ENCODE results near the gene EIF3A. TPM values are rescaled to one million over a fixed set of nuclear protein-coding genes. Genes with fewer than 3 reads are reported as not detected.
A peak's percentile ranks its signal among the peaks of the same experiment; 100 is the strongest.

Gene EIF3A
- polyA plus RNA-seq, 3 donors = 18.8 to 49.1 (median 24.2) TPM

- WGBS (ENCODE audit: insufficient coverage) = no CpG with 5 or more reads among the region's 4 CpGs
- intact Hi-C loops (cut with micrococcal nuclease) = loop anchor here (5.0 to 10.0 kb wide), 3 partner anchors 38 to 52 kb away; partner anchors contain the start of genes EIF3A (in 1 of the 2) and SFXN4 (in 1 of the 2)
- TF ChIP-seq CTCF (IDR thresholded peaks at IDR 0.05) = no peak
- Histone ChIP-seq H3K9me3 (replicated peaks in 1 of 2; ENCODE audit: control insufficient read depth in 1 of 2, insufficient read depth in 1 of 2, low read length in 2 of 2) (peaks cover 0 to 3% of the 10 kb centered on the region in 2 donors), H2AFZ (ENCODE audit: insufficient read depth, low read depth, low read length, poor library complexity, severe bottlenecking) (no peak overlapping the region), H3K4me3 (replicated peaks in 1 of 3; ENCODE audit: low read depth in 2 of 3, low read length in 3 of 3) (no peak overlapping the region), H3K27me3 (ENCODE audit: control insufficient read depth in 2 of 2, insufficient read depth in 2 of 2, low read length in 2 of 2) (no peaks in the 10 kb centered on the region), H3K9ac (ENCODE audit: insufficient read depth, low read length, poor library complexity, severe bottlenecking) (no peak overlapping the region), H4K20me1 (ENCODE audit: insufficient read depth, low read length) (no peaks in the 10 kb centered on the region), H3K27ac (ENCODE audit: low read depth in 1 of 2, low read length in 2 of 2) (peak overlapping the region; percentile 91 to 94), H3K79me2 (ENCODE audit: insufficient read depth, low read length) (peaks cover 71% of the 10 kb centered on the region), H3K4me1 (ENCODE audit: control insufficient read depth in 1 of 2, insufficient read depth in 2 of 2, low read length in 2 of 2) (peaks cover 61 to 63% of the 10 kb centered on the region in 2 donors), H3K36me3 (replicated peaks in 1 of 2; ENCODE audit: control insufficient read depth in 1 of 2, insufficient read depth in 2 of 2, low read length in 2 of 2) (peaks cover 55 to 68% of the 10 kb centered on the region in 2 donors), H3K4me2 (replicated peaks; ENCODE audit: extremely low read depth, low read length, poor library complexity, severe bottlenecking) (no peak overlapping the region)
- H3K36me3 Mint-ChIP-seq = peaks cover 58 to 89% of the 10 kb centered on the region in 2 donors
- H3K9me3 Mint-ChIP-seq = peaks cover 0 to 10% (median 5%) of the 10 kb centered on the region in 7 donors
- H3K27me3 Mint-ChIP-seq (ENCODE audit: low read depth in 3 of 3) = peaks cover 0 to 2% (median 0%) of the 10 kb centered on the region in 3 donors
- no peak overlapping the region for H3K4me3 Mint-ChIP-seq
- peak overlapping the region; percentile 93 to 99 (median 95) for H3K27ac Mint-ChIP-seq
- peak in 1 of 3 donors; percentile 31 for DNase-seq
- H3K4me1 Mint-ChIP-seq = peaks cover 61% of the 10 kb centered on the region
Measured at GRCh38 chr10:119129721-119130120, 49.1 kb upstream of the EIF3A start.

- no peak overlapping the region for H3K4me3 ChIP-seq (replicated peaks in 1 of 3; ENCODE audit: low read depth in 2 of 3, low read length in 3 of 3)
- Mint-ChIP-seq H3K27ac (no peak overlapping the region), H3K36me3 (peaks cover 65 to 99% of the 10 kb centered on the region in 2 donors)
Measured at GRCh38 chr10:119125942-119126341, 45.3 kb upstream of the EIF3A start.

More at GRCh38 chr10:119125942-119126341, 45.3 kb upstream of the EIF3A start:
- peaks cover 0 to 2% (median 0%) of the 10 kb centered on the region in 3 donors for H3K27me3 Mint-ChIP-seq (ENCODE audit: low read depth in 3 of 3)
- intact Hi-C loops (cut with micrococcal nuclease) = no loop called here
- Histone ChIP-seq H3K27me3 (ENCODE audit: control insufficient read depth in 2 of 2, insufficient read depth in 2 of 2, low read length in 2 of 2) (no peaks in the 10 kb centered on the region), H3K36me3 (replicated peaks in 1 of 2; ENCODE audit: control insufficient read depth in 1 of 2, insufficient read depth in 2 of 2, low read length in 2 of 2) (peaks cover 74 to 88% of the 10 kb centered on the region in 2 donors), H3K79me2 (ENCODE audit: insufficient read depth, low read length) (peaks cover 81% of the 10 kb centered on the region), H3K9me3 (replicated peaks in 1 of 2; ENCODE audit: control insufficient read depth in 1 of 2, insufficient read depth in 1 of 2, low read length in 2 of 2) (peaks cover 0 to 3% of the 10 kb centered on the region in 2 donors), H3K4me1 (ENCODE audit: control insufficient read depth in 1 of 2, insufficient read depth in 2 of 2, low read length in 2 of 2) (peaks cover 24 to 25% of the 10 kb centered on the region in 2 donors), H2AFZ (ENCODE audit: insufficient read depth, low read depth, low read length, poor library complexity, severe bottlenecking) (no peak overlapping the region), H3K4me2 (replicated peaks; ENCODE audit: extremely low read depth, low read length, poor library complexity, severe bottlenecking) (no peak overlapping the region), H4K20me1 (ENCODE audit: insufficient read depth, low read length) (peaks cover 9% of the 10 kb centered on the region), H3K9ac (ENCODE audit: insufficient read depth, low read length, poor library complexity, severe bottlenecking) (no peak overlapping the region), H3K27ac (ENCODE audit: low read depth in 1 of 2, low read length in 2 of 2) (no peak overlapping the region)
- DNase-seq = no peak
- peaks cover 25% of the 10 kb centered on the region for H3K4me1 Mint-ChIP-seq
- peaks cover 0 to 10% (median 5%) of the 10 kb centered on the region in 7 donors for H3K9me3 Mint-ChIP-seq
- 100% methylated on average over 1 of the region's 2 CpGs for WGBS (ENCODE audit: insufficient coverage)
- H3K4me3 Mint-ChIP-seq = no peak overlapping the region
- TF ChIP-seq CTCF (IDR thresholded peaks at IDR 0.05) = no peak
